ENCODE measurements around the gene DYNLRB1. TPM values are rescaled to one million over a fixed set of nuclear protein-coding genes. Genes with fewer than 3 reads are reported as not detected.
A peak's percentile ranks its signal among the peaks of the same experiment; 100 is the strongest.
"Not testable (repeated sequence)": the region's sequence is repeated elsewhere in the genome, so short reads cannot be mapped to it uniquely, and the experiment has no call there.

DYNLRB1 gene
- total and polyA plus RNA-seq, 4 donors: 15.8 to 66.9 (median 44.8) TPM

GRCh38 chr20:34512955-34513419 is 3.2 kb upstream of the DYNLRB1 start:
- Histone ChIP-seq H3K36me3 (ENCODE audit: control insufficient read depth in 4 of 4, insufficient read depth in 3 of 4, low read depth in 1 of 4, low read length in 3 of 4) (peaks cover 4 to 18% (median 8%) of the 10 kb centered on the region in 4 donors), H3K4me1 (ENCODE audit: control insufficient read depth in 4 of 4, insufficient read depth in 4 of 4, low read length in 3 of 4) (peaks cover 12 to 52% (median 37%) of the 10 kb centered on the region in 4 donors), H3K9me3 (ENCODE audit: control insufficient read depth in 4 of 4, low read length in 3 of 4) (no peaks in the 10 kb centered on the region), H3K27me3 (ENCODE audit: control insufficient read depth in 4 of 4, insufficient read depth in 4 of 4, low read length in 3 of 4) (no peaks in the 10 kb centered on the region), H3K4me3 (ENCODE audit: low read depth in 1 of 3, low read length in 3 of 3) (no peak overlapping the region), H3K27ac (ENCODE audit: low read depth in 1 of 2, low read length in 2 of 2) (peak overlapping the region in 1 of 2 donors; percentile 7), H3K9ac (ENCODE audit: low read depth in 1 of 2, low read length in 2 of 2) (no peak overlapping the region)
- no peak for TF ChIP-seq YY1 (IDR thresholded peaks at IDR 0.05)
- no peak for TF ChIP-seq RAD21 (IDR thresholded peaks at IDR 0.05)
- no peak for TF ChIP-seq NR2F2 (IDR thresholded peaks at IDR 0.05)
- no peak for TF ChIP-seq HNF4G (IDR thresholded peaks at IDR 0.05)
- TF ChIP-seq FOXA2 (IDR thresholded peaks at IDR 0.05): no peak
- no peak for TF ChIP-seq REST (IDR thresholded peaks at IDR 0.05)
- TF ChIP-seq CTCF (IDR thresholded peaks at IDR 0.05; ENCODE audit: low read depth, low read length, missing input control): no peak
- TF ChIP-seq EGR1 (IDR thresholded peaks at IDR 0.05; ENCODE audit: low read depth in 2 of 2): no peak
- no peak for DNase-seq (ENCODE audit: low spot score)

- WGBS: 83% methylated on average over 17 of the region's 17 CpGs
- H3K9me3 ChIP-seq (ENCODE audit: control insufficient read depth in 4 of 4, low read length in 3 of 4); H3K27me3 ChIP-seq (ENCODE audit: control insufficient read depth in 4 of 4, insufficient read depth in 4 of 4, low read length in 3 of 4); H3K36me3 ChIP-seq (ENCODE audit: control insufficient read depth in 4 of 4, insufficient read depth in 3 of 4, low read depth in 1 of 4, low read length in 3 of 4); H3K27ac ChIP-seq (ENCODE audit: low read depth in 1 of 2, low read length in 2 of 2); DNase-seq (ENCODE audit: low spot score); H3K9ac ChIP-seq (ENCODE audit: low read depth in 1 of 2, low read length in 2 of 2); H3K4me3 ChIP-seq (ENCODE audit: low read depth in 1 of 3, low read length in 3 of 3): not testable (repeated sequence)
- H3K4me1 ChIP-seq (ENCODE audit: control insufficient read depth in 4 of 4, insufficient read depth in 4 of 4, low read length in 3 of 4): peaks cover 12 to 52% (median 37%) of the 10 kb centered on the region in 4 donors
Observed at GRCh38 chr20:34514034-34514433, 2.2 kb upstream of the DYNLRB1 start.

- Histone ChIP-seq H3K9ac (ENCODE audit: low read depth in 1 of 2, low read length in 2 of 2) (peak overlapping the region; percentile 5 to 42), H3K4me3 (ENCODE audit: low read depth in 1 of 3, low read length in 3 of 3) (peak overlapping the region; percentile 84 to 88 (median 85)), H3K27me3 (ENCODE audit: control insufficient read depth in 4 of 4, insufficient read depth in 4 of 4, low read length in 3 of 4) (no peaks in the 10 kb centered on the region), H3K27ac (ENCODE audit: low read depth in 1 of 2, low read length in 2 of 2) (peak overlapping the region; percentile 88 to 92), H3K36me3 (ENCODE audit: control insufficient read depth in 4 of 4, insufficient read depth in 3 of 4, low read depth in 1 of 4, low read length in 3 of 4) (peaks cover 0 to 6% (median 4%) of the 10 kb centered on the region in 4 donors), H3K9me3 (ENCODE audit: control insufficient read depth in 4 of 4, low read length in 3 of 4) (no peaks in the 10 kb centered on the region), H3K4me1 (ENCODE audit: control insufficient read depth in 4 of 4, insufficient read depth in 4 of 4, low read length in 3 of 4) (peaks cover 12 to 52% (median 37%) of the 10 kb centered on the region in 4 donors)
- TF ChIP-seq HNF4G (IDR thresholded peaks at IDR 0.05): no peak
- TF ChIP-seq HNF4A (conservative IDR thresholded peaks at IDR 0.05): no peak
- TF ChIP-seq FOXA2 (IDR thresholded peaks at IDR 0.05): no peak
- no peak for TF ChIP-seq TAF1 (conservative IDR thresholded peaks at IDR 0.05)
- no peak for TF ChIP-seq RXRA (IDR thresholded peaks at IDR 0.05)
- TF ChIP-seq, protein P1, sequence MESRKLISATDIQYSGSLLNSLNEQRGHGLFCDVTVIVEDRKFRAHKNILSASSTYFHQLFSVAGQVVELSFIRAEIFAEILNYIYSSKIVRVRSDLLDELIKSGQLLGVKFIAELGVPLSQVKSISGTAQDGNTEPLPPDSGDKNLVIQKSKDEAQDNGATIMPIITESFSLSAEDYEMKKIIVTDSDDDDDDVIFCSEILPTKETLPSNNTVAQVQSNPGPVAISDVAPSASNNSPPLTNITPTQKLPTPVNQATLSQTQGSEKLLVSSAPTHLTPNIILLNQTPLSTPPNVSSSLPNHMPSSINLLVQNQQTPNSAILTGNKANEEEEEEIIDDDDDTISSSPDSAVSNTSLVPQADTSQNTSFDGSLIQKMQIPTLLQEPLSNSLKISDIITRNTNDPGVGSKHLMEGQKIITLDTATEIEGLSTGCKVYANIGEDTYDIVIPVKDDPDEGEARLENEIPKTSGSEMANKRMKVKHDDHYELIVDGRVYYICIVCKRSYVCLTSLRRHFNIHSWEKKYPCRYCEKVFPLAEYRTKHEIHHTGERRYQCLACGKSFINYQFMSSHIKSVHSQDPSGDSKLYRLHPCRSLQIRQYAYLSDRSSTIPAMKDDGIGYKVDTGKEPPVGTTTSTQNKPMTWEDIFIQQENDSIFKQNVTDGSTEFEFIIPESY (IDR thresholded peaks at IDR 0.05): no peak
- no peak for TF ChIP-seq SP1 (IDR thresholded peaks at IDR 0.05)
- TF ChIP-seq, protein P2, sequence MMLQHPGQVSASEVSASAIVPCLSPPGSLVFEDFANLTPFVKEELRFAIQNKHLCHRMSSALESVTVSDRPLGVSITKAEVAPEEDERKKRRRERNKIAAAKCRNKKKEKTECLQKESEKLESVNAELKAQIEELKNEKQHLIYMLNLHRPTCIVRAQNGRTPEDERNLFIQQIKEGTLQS (IDR thresholded peaks at IDR 0.05): no peak
- no peak for TF ChIP-seq JUND (IDR thresholded peaks at IDR 0.05)
- TF ChIP-seq FOXA1 (IDR thresholded peaks at IDR 0.05): no peak
- TF ChIP-seq YY1 (IDR thresholded peaks at IDR 0.05): no peak
- no peak for TF ChIP-seq RAD21 (IDR thresholded peaks at IDR 0.05)
- TF ChIP-seq, protein P3, sequence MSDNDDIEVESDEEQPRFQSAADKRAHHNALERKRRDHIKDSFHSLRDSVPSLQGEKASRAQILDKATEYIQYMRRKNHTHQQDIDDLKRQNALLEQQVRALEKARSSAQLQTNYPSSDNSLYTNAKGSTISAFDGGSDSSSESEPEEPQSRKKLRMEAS (IDR thresholded peaks at IDR 0.05): no peak
- no peak for TF ChIP-seq EGR1 (IDR thresholded peaks at IDR 0.05; ENCODE audit: low read depth in 2 of 2)
- TF ChIP-seq GABPA (IDR thresholded peaks at IDR 0.05 in 1 of 2, conservative IDR thresholded peaks at IDR 0.05 in 1 of 2): no peak
- 29% methylated on average over 19 of the region's 19 CpGs for WGBS
- no peak for DNase-seq (ENCODE audit: low spot score)
Observed at GRCh38 chr20:34514897-34515483, 1.2 kb upstream of the DYNLRB1 start.
